KMS-11 (cell line): ENCODE measurements around the gene KCNG4.

ENCODE experiments used
- H2AFZ ChIP-seq: fragments of 200-600 bp; sonication (generic); 2 replicates; pipeline ENCODE4 v1.6.1; 2016; ENCODE audit warnings: antibody characterized with exemption, mixed run types, low read depth
- H3K27ac ChIP-seq: fragments of 200-600 bp; sonication (generic); 2 replicates; pipeline ENCODE4 v1.6.1; 2016; ENCODE audit warnings: mild to moderate bottlenecking, mixed run types
- H3K27me3 ChIP-seq: fragments of 200-600 bp; sonication (generic); 2 replicates; pipeline ENCODE4 v1.6.1; 2017; ENCODE audit warnings: mild to moderate bottlenecking, low read depth, mixed run types, moderate library complexity; ENCODE audit not compliant: insufficient read depth
- H3K36me3 ChIP-seq: fragments of 200-600 bp; sonication (generic); 2 replicates; pipeline ENCODE4 v1.6.1; 2017; ENCODE audit warnings: mild to moderate bottlenecking, mixed run types; ENCODE audit not compliant: insufficient read depth
- H3K4me1 ChIP-seq: fragments of 200-600 bp; sonication (generic); 2 replicates; pipeline ENCODE4 v1.6.1; 2016; ENCODE audit warnings: mild to moderate bottlenecking, low read depth, mixed run types; ENCODE audit not compliant: poor library complexity, severe bottlenecking
- H3K4me2 ChIP-seq: fragments of 200-600 bp; sonication (generic); 2 replicates; pipeline ENCODE4 v1.7.0; 2016; ENCODE audit warnings: mild to moderate bottlenecking, mixed run types
- H3K4me3 ChIP-seq: fragments of 200-600 bp; sonication (generic); IDR thresholded peaks from 2 replicates; pipeline ENCODE4 v1.6.1; 2017; ENCODE audit warnings: low read depth, low read length, mixed read lengths; ENCODE audit not compliant: insufficient read depth
- H3K79me2 ChIP-seq: fragments of 200-600 bp; sonication (generic); 2 replicates; pipeline ENCODE4 v1.6.1; 2016; ENCODE audit warnings: low read depth, mixed run types; ENCODE audit not compliant: insufficient read depth
- H3K9ac ChIP-seq: fragments of 200-600 bp; sonication (generic); 2 replicates; pipeline ENCODE4 v1.6.1; 2016; ENCODE audit warnings: mild to moderate bottlenecking, mixed run types
- H4K20me1 ChIP-seq: fragments of 200-600 bp; sonication (generic); 2 replicates; pipeline ENCODE4 v1.6.1; 2016; ENCODE audit warnings: mild to moderate bottlenecking, mixed run types; ENCODE audit not compliant: insufficient read depth
- CTCF ChIP-seq: fragments of 200-600 bp; sonication (generic); conservative IDR thresholded peaks from 2 replicates; pipeline ENCODE4 v1.6.1; 2017; ENCODE audit warnings: low read depth, mild to moderate bottlenecking, antibody characterized with exemption, low read length, moderate library complexity, mixed read lengths

KCNG4 gene

GRCh38 chr16:84259691-84260090 is 19.9 kb upstream of the KCNG4 start:
- Histone ChIP-seq H3K4me1 (no peaks in the 10 kb centered on the region), H3K36me3 (no peaks in the 10 kb centered on the region), H3K27me3 (peaks cover 24% of the 10 kb centered on the region; the same call in 1 of the 2 replicates), H3K27ac (no peak overlapping the region), H2AFZ (no peak overlapping the region), H4K20me1 (no peaks in the 10 kb centered on the region), H3K4me3 (no peak overlapping the region), H3K4me2 (no peak overlapping the region), H3K9ac (no peak overlapping the region), H3K79me2 (no peaks in the 10 kb centered on the region)
- TF ChIP-seq CTCF = no peak

- Histone ChIP-seq H3K4me2 (no peak overlapping the region), H3K27ac (no peak overlapping the region), H3K27me3 (peaks cover 26% of the 10 kb centered on the region; the same call in 1 of the 2 replicates), H2AFZ (no peak overlapping the region), H3K4me1 (no peaks in the 10 kb centered on the region), H4K20me1 (no peaks in the 10 kb centered on the region), H3K36me3 (no peaks in the 10 kb centered on the region), H3K9ac (no peak overlapping the region), H3K79me2 (no peaks in the 10 kb centered on the region), H3K4me3 (no peak overlapping the region)
- no peak for TF ChIP-seq CTCF
These were observed 18.5 kb upstream of the KCNG4 start for GRCh38 chr16:84258266-84258665.

- no peaks in the 10 kb centered on the region for H4K20me1 ChIP-seq
- H3K4me3 ChIP-seq = no peak overlapping the region
- H3K4me1 ChIP-seq = no peaks in the 10 kb centered on the region
- H3K4me2 ChIP-seq = no peak overlapping the region
- H3K27ac ChIP-seq = no peak overlapping the region
- no peak for TF ChIP-seq CTCF
- H2AFZ ChIP-seq = no peak overlapping the region
- H3K27me3 ChIP-seq = peaks cover 30% of the 10 kb centered on the region; the same call in 1 of the 2 replicates
- no peaks in the 10 kb centered on the region for H3K36me3 ChIP-seq
- H3K9ac ChIP-seq = no peak overlapping the region
- H3K79me2 ChIP-seq = no peaks in the 10 kb centered on the region
These were observed 15.4 kb upstream of the KCNG4 start for GRCh38 chr16:84255050-84255810.

- H3K4me2 ChIP-seq = no peak overlapping the region
- no peak overlapping the region for H3K4me3 ChIP-seq
- H3K36me3 ChIP-seq = no peaks in the 10 kb centered on the region
- no peak overlapping the region for H2AFZ ChIP-seq
- no peaks in the 10 kb centered on the region for H3K79me2 ChIP-seq
- H3K4me1 ChIP-seq = no peaks in the 10 kb centered on the region
- H3K9ac ChIP-seq = no peak overlapping the region
- peaks cover 35% of the 10 kb centered on the region; the same call in 1 of the 2 replicates for H3K27me3 ChIP-seq
- no peak overlapping the region for H3K27ac ChIP-seq
- no peaks in the 10 kb centered on the region for H4K20me1 ChIP-seq
- no peak for TF ChIP-seq CTCF
These were observed 14.2 kb upstream of the KCNG4 start for GRCh38 chr16:84254062-84254461.
